Femur (tissue), 1 donor: ENCODE data around the gene FAAP24.
"Not testable (repeated sequence)": the region's sequence is repeated elsewhere in the genome, so short reads cannot be mapped to it uniquely, and the experiment has no call there.

Source experiments
- DNase-seq: peaks from one replicate; pipeline ENCODE4 v3.0.0-alpha.2; 2017

FAAP24 gene

GRCh38 chr19:32971715-32972540 is at the start of gene FAAP24, which contains the start of gene CEP89:
TSS of gene FAAP24 (plus strand) at chr19:32972242. CDS start at chr19:32973197, 955 bp downstream.
TSS of gene CEP89 (minus strand) at chr19:32971958. CDS start at chr19:32971874, 84 bp downstream.
- peak; percentile 99 for DNase-seq

GRCh38 chr19:32924200-32924599 is 47.8 kb upstream of the FAAP24 start:
- DNase-seq: no peak

- DNase-seq: no peak
These were observed 43.2 kb upstream of the FAAP24 start for GRCh38 chr19:32928806-32929205.

GRCh38 chr19:32930567-32930966 is 41.5 kb upstream of the FAAP24 start:
- no peak for DNase-seq

- no peak for DNase-seq
These were observed 38.5 kb upstream of the FAAP24 start for GRCh38 chr19:32933571-32933970.

GRCh38 chr19:32935629-32936028 is 36.4 kb upstream of the FAAP24 start:
- no peak for DNase-seq

GRCh38 chr19:32936065-32936464 is 36.0 kb upstream of the FAAP24 start:
- DNase-seq: no peak

- DNase-seq: not testable (repeated sequence)
These were observed 30.8 kb upstream of the FAAP24 start for GRCh38 chr19:32941273-32941672.

- DNase-seq: no peak
These were observed 26.8 kb upstream of the FAAP24 start for GRCh38 chr19:32945260-32945659.

GRCh38 chr19:32966750-32967149 is 5.3 kb upstream of the FAAP24 start:
- no peak for DNase-seq

- DNase-seq: no peak
These were observed 2.5 kb upstream of the FAAP24 start for GRCh38 chr19:32969549-32969948.

- DNase-seq: no peak
These were observed 938 bp upstream of the FAAP24 start for GRCh38 chr19:32971012-32971595.

GRCh38 chr19:32976223-32976805 is 4.3 kb downstream of the FAAP24 start:
- peak; percentile 49 for DNase-seq

GRCh38 chr19:32977280-32977679 is 5.2 kb downstream of the FAAP24 start:
- no peak for DNase-seq

GRCh38 chr19:32977813-32978212 is 5.8 kb downstream of the FAAP24 start:
- DNase-seq: not testable (repeated sequence)

GRCh38 chr19:32979807-32980206 is 7.8 kb downstream of the FAAP24 start:
- DNase-seq: not testable (repeated sequence)

- not testable (repeated sequence) for DNase-seq
These were observed 10.4 kb downstream of the FAAP24 start for GRCh38 chr19:32982488-32982887.

- DNase-seq: not testable (repeated sequence)
These were observed 16.2 kb downstream of the FAAP24 start for GRCh38 chr19:32988254-32988653.

GRCh38 chr19:32988724-32989123 is 16.7 kb downstream of the FAAP24 start:
- no peak for DNase-seq

- DNase-seq: not testable (repeated sequence)
These were observed 23.9 kb downstream of the FAAP24 start for GRCh38 chr19:32995966-32996365.

- DNase-seq: not testable (repeated sequence)
These were observed 25.0 kb downstream of the FAAP24 start for GRCh38 chr19:32997061-32997464.

GRCh38 chr19:32997716-32998355 is 25.8 kb downstream of the FAAP24 start:
- DNase-seq: no peak

GRCh38 chr19:32998722-32999121 is 26.7 kb downstream of the FAAP24 start:
- no peak for DNase-seq
